ENCODE measurements around the gene ACTA2. TPM values are rescaled to one million over a fixed set of nuclear protein-coding genes. Genes with fewer than 3 reads are reported as not detected.

ACTA2 gene
- total RNA-seq, 1 experiment from 2014 or later, result 5.3 TPM

GRCh38 chr10:88918191-88918905 lies 34.2 kb downstream of the ACTA2 start:
- no peaks in the 10 kb centered on the region for H4K20me1 ChIP-seq (ENCODE audit: insufficient read depth)
- ChIA-PET CTCF (no interaction called here), POLR2A (ENCODE audit: unreplicated experiment) (no interaction called here)
- BruUV-seq (replicated peaks), result no TSS peak
- no peaks in the 10 kb centered on the region for H3K79me2 ChIP-seq (ENCODE audit: low read depth)
- intact Hi-C loops (cut with micrococcal nuclease; ENCODE audit: unreplicated experiment), result no loop called here
- H3K36me3 ChIP-seq (ENCODE audit: low read depth), result no peaks in the 10 kb centered on the region; the same call in none of the 2 replicates
- no peak overlapping the region for H3K4me2 ChIP-seq
- H3K4me3 ChIP-seq, result no peak overlapping the region
- no peak overlapping the region for H3K27ac ChIP-seq
- no peaks in the 10 kb centered on the region for H3K27me3 ChIP-seq (ENCODE audit: insufficient read depth, low read depth)
- TF ChIP-seq CTCF (conservative IDR thresholded peaks at IDR 0.05), result no peak
- no peak for TF ChIP-seq EZH2 (IDR thresholded peaks at IDR 0.05; ENCODE audit: low read depth)
- no peaks in the 10 kb centered on the region for H3K9me3 ChIP-seq (ENCODE audit: insufficient read depth, low read depth)
- no peak overlapping the region for H2AFZ ChIP-seq
- no peaks in the 10 kb centered on the region for H3K9me2 ChIP-seq (ENCODE audit: insufficient read depth)
- DNase-seq, result no peak
- no peaks in the 10 kb centered on the region for H3K4me1 ChIP-seq (replicated peaks; ENCODE audit: insufficient read depth)
- no peaks in the 10 kb centered on the region for H3F3A ChIP-seq (ENCODE audit: insufficient read depth, low read depth)

GRCh38 chr10:88916986-88917385 lies 35.6 kb downstream of the ACTA2 start:
- intact Hi-C loops (cut with micrococcal nuclease; ENCODE audit: unreplicated experiment), result no loop called here
- CTCF ChIA-PET, result no interaction called here
- H3K27ac ChIP-seq, result no peak overlapping the region
- no peaks in the 10 kb centered on the region for H3K9me3 ChIP-seq (ENCODE audit: insufficient read depth, low read depth)
- no peaks in the 10 kb centered on the region; the same call in 1 of the 2 replicates for H3K36me3 ChIP-seq (ENCODE audit: low read depth)
- no peaks in the 10 kb centered on the region for H4K20me1 ChIP-seq (ENCODE audit: insufficient read depth)
- H2AFZ ChIP-seq, result no peak overlapping the region
- no peaks in the 10 kb centered on the region for H3F3A ChIP-seq (ENCODE audit: insufficient read depth, low read depth)
- H3K4me2 ChIP-seq, result no peak overlapping the region
- H3K4me3 ChIP-seq, result no peak overlapping the region
- no peaks in the 10 kb centered on the region for H3K79me2 ChIP-seq (ENCODE audit: low read depth)
- no peak for DNase-seq
- no peaks in the 10 kb centered on the region for H3K27me3 ChIP-seq (ENCODE audit: insufficient read depth, low read depth)
- POLR2A ChIA-PET (ENCODE audit: unreplicated experiment), result no interaction called here
- H3K4me1 ChIP-seq (replicated peaks; ENCODE audit: insufficient read depth), result no peaks in the 10 kb centered on the region
- TF ChIP-seq CTCF (conservative IDR thresholded peaks at IDR 0.05) (no peak), EZH2 (IDR thresholded peaks at IDR 0.05; ENCODE audit: low read depth) (no peak)
- no TSS peak for BruUV-seq (replicated peaks)
- H3K9me2 ChIP-seq (ENCODE audit: insufficient read depth), result no peaks in the 10 kb centered on the region

DNA sequence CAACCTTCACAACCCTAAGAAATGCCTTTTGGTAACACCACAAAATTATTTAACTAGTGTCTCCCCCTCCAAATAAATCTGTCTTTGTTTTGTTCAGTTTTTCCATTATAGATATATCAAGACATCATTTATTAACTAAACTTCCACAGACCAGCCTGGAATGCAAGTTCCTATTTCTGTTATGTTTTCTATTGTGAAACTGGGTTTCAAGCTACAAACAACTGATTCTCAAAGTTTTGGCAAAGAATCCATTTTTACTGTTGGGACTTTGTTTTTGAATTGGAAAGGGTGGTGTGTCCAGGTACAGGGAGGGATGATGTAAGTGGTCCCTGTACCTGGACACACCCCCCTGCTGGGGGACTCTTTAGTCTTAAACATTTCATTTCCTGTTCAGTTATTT lies 36.3 kb downstream of the ACTA2 start:
- POLR2A ChIA-PET (ENCODE audit: unreplicated experiment), result no interaction called here
- CTCF ChIA-PET, result no interaction called here

More for the DNA sequence above, 36.3 kb downstream of the ACTA2 start:
- BruUV-seq (replicated peaks), result no TSS peak
- no peak overlapping the region for H3K27ac ChIP-seq
- no peaks in the 10 kb centered on the region; the same call in 1 of the 2 replicates for H3K36me3 ChIP-seq (ENCODE audit: low read depth)
- no peaks in the 10 kb centered on the region for H3K4me1 ChIP-seq (replicated peaks; ENCODE audit: insufficient read depth)
- no peak for DNase-seq
- intact Hi-C loops (cut with micrococcal nuclease; ENCODE audit: unreplicated experiment), result no loop called here
- no peaks in the 10 kb centered on the region for H4K20me1 ChIP-seq (ENCODE audit: insufficient read depth)
- H3K79me2 ChIP-seq (ENCODE audit: low read depth), result no peaks in the 10 kb centered on the region
- H3K4me3 ChIP-seq, result no peak overlapping the region
- TF ChIP-seq CTCF (conservative IDR thresholded peaks at IDR 0.05), result no peak
- no peak for TF ChIP-seq EZH2 (IDR thresholded peaks at IDR 0.05; ENCODE audit: low read depth)
- no peak overlapping the region for H2AFZ ChIP-seq
- H3K4me2 ChIP-seq, result no peak overlapping the region
- H3F3A ChIP-seq (ENCODE audit: insufficient read depth, low read depth), result no peaks in the 10 kb centered on the region
- H3K27me3 ChIP-seq (ENCODE audit: insufficient read depth, low read depth), result no peaks in the 10 kb centered on the region
- no peaks in the 10 kb centered on the region for H3K9me3 ChIP-seq (ENCODE audit: insufficient read depth, low read depth)
- no peaks in the 10 kb centered on the region for H3K9me2 ChIP-seq (ENCODE audit: insufficient read depth)

Data from PC-9 (cell line).